ENCODE measurements around the gene ARHGEF10L.

ARHGEF10L gene

DNA sequence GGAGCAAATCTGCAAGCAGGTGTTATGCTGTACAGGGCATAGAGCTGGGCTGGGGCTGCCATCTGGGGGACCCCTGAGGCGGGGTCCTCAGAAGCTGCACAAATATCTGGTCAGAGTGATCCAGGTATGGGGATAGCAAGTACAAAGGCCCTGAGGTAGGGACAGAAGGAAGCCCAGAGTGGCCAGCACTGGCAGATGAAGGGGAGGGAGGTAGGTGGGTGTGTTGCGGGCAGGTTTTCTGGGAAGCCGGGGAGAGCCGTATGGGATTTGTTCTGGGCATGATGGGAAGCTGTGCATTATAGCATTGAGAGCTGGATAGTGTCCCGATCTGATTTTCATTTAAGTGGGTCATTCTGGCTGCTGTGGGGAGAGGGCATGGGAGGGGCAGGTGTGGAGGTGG is 102.7 kb downstream of the ARHGEF10L start:
- DNase-seq, result no peak

DNA sequence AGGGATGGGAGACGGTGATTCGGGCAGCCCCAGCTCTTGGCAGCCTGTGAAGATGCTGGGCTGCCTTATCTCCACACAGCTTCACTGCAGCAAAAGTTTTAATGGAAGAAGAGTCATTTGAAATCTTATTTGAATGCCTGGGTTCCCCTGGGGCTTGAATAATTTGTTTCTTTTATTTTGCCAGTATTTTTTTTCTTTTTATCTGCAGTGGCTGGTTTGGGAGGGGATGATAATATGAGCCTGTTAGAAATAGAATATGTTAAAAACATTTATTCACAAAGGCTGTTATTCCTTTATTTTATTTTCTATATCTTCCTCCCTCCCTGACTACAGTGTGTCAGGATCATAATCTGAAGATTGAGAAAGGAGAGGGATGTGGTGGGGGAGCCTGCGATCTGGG is 103.4 kb downstream of the ARHGEF10L start:
- no peak for DNase-seq

DNA sequence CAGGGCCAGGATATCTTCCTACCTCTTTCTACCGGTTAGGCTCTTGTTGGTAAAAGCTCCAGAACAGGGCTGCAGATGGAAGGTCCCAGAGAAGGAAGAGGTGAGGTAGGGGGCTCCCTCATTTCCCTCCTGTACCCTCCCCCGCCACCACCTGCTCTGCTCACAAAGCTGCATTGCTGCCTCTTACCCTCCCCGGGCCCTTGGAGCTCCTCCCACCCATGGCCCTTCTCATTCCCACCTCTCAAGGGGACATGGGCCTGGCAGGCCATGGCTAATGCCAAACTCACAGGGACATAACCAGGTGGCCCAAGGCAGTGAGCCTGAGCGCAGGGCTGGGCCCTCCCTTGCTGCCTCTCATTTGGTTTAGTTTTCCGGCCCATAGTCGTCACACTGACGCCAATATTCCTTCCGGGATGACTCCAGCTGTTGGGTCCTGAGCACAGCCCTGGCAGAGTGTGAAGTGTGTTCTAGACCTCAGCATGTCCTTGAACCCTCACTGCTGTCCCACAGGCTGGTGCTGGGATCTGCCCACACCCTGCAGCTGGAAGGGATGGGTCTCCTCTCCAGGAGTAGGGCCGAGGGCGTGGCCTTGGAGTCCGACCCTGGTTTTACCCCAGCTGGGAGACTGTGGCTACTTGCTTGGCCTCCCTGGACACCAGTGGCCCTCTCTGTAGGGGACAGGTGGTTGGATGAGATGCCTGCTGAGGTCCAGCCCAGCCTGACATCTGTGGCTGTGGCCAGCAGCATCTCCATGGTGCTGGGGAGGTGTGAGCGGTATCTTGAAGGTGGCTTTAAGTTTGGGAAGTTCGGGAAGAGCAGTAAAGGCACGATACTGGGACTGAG is 104.6 kb downstream of the ARHGEF10L start:
- no peak for DNase-seq

DNA sequence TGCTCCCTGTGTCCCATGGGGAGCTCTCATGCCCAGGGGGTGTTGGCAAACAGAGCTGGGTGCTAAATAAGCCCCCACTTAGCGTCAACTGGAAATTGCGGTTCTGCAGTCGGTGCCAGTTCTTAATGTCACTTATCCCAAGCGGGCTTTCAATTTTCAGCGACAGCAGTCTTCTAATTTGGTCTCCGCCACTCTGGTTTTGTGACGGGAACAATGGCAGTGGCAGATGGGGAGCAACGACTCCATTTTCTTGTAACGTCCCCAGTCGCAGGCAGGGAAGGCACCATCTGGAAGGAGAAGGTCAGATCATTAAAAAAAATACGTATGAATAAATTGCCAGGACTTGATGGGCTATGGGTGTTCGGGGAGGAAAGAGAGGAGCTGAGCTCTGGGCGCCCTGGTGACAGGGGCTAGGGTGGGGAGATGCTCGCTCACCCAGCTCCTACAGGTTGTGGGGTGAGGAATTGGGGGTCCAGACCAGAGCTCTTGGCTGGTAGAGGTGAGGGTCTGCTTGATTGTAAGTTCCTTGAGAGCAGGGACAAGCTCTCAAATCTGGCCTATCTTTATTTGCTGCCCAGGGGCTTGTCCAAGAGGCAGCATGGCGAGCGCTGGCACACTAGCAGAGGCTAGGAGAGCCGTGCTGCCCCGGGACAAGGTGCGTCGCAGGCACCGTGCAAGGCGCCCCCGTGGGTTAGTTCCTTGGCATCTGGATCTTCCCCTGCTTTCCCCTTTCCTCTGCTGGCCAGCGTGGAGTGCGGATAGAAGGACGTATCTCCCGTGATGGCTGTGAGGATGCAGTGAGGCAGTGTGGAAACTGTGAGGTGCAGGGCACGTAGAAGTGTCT is 105.8 kb downstream of the ARHGEF10L start:
- no peak for DNase-seq

DNA sequence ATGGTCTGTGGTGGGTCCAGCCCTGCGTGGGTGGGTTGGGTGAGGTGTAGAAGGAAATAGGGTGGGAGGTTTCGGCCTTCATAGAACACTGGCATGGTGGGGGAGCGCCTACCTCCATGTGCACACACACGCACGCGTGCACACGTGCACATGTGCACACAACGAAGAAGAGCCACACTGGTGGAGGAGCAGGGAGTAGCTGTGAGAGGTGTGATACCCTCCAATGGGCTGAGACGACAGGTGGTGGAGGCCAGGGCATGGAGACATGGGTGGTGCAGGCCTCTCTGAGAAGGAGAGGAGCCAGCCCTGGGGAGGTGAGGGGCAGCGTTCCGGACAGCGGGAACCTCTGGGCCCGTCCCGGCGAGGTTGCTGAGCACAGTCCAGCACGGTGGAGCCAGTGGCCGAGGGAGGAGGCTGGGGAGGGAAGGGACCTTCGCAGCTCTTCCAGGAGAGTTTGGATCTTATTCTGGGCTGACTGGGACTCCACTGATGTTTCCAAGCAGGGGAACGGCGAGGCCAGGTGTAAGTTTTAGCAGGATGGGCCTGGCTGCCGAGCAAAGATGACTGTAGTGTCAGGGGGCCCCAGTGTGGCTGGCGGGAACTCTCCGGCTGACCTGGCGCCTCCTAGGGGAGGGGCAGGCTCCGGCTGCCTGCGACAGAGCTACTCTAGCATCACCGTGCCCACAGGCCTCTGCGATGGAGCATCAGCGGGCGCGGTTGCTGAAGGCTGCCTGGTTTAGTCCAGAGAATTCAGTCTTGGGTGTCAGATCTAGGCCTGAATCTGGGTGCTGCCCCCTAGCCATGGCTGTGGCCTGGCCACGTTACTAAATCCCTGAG is 107.2 kb downstream of the ARHGEF10L start:
- DNase-seq, result no peak

DNA sequence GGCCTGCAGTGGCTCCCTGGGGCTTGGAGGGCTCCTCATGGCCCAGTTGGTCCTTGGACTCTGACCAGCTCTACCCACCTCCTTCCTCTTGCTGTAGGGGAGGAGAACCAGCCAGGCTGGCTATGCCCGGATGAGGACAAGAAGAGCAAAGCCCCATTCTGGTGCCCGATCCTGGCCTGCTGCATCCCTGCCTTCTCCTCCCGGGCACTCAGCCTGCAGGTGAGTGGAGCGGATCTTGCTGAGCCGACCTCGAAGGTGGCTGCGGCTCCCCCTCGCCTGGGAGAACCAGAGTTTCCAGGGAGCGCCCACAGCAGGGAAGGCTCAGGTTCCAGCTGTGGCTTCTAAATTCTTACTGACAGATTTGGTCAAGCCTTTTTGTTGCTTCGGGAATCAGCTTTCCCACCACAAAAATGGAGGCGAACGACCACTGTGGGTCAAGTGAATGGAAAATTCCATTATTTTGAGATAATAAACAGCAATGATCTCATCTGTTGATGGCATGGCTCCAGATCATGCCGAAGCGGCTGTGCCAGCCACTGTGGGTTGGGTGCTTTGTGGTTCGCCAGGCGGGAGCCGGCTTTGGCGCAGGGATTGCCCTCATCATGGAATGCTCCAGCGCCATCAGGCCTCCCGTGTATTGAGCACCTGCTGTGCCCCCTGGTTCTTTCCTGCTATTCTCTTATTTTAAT is 109.1 kb downstream of the ARHGEF10L start:
- DNase-seq, result no peak

DNA sequence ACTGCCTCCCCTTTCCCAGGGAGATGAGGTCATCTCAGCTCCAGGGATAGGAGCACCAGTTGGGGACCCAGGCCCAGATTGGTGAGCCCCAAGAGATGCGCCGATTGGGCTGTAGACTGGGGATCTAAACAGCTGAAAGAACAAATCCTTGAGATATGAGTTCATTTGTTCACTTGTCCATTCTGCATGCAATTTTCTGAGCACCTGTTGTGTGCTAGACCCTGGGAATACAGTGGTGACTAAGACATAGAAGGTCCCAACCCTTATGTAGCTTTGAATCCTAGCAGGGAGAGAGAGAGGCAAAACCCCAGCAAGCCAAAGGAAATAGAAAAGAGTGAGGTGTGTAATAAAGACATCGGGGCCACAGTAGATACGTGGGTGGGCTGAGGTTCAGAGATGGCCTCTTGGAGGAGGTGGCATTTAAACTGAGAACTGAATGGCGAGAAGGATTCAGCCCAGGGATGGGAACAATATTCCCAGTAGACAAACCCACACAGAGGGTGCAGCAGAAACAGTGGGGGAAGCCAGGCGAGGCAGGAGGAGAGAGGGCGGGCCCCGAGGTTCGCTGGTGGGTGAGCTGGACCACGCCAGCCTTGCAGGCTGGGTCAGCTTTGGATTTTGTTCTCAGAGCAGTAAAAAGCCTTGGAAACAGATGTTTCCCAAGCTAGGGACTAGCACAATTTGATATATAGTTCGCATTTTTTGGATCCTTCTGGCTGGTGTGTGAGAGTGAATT is 110.0 kb downstream of the ARHGEF10L start:
- DNase-seq, result no peak

DNA sequence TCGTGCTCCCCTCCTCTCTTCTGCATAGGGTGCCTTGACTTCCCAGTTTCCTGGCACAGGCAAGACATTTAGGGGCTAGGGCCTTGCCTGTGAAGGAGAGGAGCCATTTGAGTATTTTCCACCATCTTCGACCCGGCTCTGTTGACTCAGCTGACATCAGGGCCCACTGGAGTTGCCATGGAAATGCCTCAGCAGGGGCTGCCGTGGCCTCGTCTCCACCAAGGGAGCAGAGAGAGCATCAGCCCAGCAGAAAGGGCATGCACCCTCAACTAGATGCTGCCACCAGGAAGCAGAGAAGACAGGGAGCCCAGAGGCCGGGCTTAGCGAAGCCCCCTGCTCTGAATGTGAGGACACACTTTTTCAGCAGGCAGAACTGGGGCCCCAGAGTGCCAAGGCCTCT is 113.8 kb downstream of the ARHGEF10L start:
- no peak for DNase-seq

DNA sequence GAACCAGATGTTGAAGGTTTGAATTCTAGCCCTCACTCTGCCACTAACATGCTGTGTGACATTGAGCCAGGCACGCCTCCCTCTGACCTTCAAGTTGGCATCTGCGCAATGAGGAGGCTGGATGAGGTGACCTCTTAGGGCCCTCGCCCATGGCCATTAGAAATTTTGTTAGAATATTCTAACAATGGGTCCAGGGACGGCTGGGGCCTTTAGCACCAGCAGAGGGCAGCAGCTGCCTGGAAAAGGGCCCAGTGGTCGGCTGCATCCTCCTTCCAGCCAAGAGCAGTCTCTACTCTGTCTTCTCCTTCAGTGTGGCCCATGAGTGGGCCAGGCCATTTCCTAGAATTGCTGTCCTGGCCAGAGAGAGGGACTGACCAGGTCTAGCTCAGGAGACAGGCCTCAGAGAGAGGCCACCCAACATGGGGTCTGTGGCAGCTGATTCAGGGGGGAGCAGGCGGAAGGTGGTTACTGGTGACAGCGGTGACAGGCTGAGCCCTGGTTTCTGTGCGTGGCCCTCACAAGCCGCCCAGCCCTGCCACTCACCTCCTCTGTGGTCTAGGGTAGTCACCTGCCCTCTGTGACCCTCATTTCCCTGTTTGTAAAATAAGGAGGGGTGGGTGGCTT is 114.3 kb downstream of the ARHGEF10L start:
- DNase-seq, result peak; percentile 20

DNA sequence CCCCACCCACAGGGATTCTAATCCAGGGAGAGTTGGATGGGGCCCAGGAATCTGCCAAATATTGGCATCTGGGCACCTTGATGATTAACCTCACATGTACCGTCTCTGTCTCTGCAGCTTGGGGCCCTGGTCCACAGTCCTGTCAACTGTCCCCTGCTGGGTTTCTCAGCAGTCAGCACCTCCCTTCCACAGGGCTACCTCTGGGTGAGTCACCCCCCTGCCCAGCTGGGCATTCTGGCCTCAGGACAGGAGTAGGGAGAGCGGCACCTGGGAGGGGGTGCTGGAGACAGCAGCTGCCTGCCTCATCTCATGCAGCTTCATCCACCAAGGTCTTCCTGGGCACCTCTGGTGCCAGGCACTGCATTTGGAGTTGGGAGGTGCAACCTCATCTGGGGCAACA is 115.0 kb downstream of the ARHGEF10L start:
- no peak for DNase-seq

DNA sequence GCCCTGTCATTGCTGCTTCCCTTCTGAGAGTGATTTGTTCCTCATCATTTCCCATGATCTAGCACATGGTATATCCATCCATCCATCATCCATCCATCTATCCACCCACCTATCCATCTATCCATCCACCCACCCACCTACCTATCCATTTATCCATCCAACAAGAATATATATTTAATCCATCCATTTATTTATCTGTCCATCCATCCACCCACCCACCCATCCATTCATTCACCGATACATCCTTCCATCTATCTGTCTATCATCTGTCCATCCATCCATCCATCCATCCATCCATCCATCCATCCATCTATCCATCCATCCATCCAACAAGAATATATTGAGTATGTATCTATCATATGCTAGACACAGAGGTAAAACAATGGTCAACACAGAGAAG is 115.7 kb downstream of the ARHGEF10L start:
- DNase-seq, result no peak

DNA sequence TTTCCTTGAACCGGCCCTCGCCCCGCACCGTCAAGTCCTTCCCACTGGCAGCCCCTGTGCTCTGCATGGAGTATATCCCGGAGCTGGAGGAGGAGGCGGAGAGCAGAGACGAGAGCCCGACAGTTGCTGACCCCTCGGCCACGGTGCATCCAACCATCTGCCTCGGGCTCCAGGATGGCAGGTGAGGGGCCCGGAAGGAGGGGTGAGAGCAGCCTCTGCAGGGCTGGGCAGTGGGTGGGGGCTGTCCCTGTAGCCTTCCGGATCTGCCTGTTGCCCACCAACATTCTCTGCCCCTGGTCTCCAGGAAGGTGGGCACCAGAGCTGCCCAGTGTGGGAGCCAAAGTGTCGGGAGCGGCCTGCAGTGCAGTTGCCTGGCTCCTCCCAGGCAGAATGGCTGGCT is 116.4 kb downstream of the ARHGEF10L start:
- no peak for DNase-seq

DNA sequence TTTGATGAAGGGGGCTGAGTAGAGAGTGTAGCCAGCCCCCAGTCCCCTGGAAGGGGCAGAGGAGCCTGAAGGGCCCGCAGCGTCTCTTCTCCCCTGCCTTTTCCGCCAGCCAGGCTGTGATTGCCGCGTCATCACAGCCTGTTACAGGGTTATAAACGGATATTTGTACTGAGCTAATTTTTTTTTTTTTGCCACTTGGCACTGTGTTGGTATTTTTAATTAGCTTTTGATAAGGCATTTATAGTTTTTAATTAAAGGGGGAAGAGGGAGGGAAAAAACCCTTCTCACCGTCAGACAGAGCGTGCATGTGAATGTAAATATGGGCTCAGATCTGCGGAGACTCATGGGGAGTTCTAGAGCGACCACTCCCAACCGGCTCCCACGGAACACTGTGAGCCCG is 117.9 kb downstream of the ARHGEF10L start:
- no peak for DNase-seq

DNA sequence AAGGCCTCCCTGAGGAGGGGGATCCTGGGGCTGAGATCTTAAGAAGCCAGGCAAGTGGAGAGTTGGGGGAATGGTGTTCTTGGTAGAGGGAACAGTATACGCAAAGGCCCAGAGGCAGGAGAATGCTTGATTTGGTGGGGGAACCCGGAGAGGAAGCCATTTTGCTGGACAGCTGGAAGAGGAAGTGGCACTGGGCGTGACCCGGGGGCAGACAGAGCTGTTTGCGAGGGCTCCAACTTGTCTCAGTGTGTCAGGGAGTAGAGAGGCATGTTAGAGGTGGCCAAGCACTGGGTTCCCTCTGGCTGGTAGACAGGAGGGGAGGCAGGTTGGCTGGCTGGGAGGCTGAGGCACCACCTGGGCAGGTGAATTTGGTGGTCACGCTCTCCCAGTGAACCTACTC is 119.3 kb downstream of the ARHGEF10L start:
- DNase-seq, result no peak

DNA sequence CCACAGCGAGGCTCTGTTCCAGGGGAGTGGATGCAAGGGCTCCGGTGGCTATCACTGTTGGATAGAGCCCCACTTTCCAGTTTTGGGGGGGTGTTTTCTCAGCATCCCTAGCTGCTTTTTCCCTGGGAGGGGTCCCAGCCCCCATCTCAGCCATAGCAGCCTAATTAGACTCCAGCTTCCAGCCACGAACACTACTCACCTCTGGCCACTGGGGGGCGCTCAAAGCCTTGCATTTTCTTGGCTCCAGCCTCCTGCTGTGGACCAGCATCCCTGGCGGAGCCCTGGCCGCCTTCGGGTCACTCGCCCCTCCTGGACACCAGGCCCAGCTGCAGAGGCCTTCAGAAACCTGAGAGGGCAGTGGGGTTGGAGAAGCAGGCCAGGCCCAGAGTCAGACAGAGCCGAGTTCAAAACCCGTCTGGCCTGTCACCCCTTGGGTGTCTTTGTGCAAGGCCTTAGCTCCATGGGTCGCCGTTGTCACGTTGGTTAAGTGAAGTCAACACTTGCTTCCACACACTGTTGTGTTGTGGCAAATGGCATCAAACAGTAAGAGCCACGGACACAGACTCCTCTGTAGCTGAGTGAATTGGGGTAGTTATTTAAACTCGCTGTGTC is 122.2 kb downstream of the ARHGEF10L start:
- DNase-seq, result peak; percentile 44

DNA sequence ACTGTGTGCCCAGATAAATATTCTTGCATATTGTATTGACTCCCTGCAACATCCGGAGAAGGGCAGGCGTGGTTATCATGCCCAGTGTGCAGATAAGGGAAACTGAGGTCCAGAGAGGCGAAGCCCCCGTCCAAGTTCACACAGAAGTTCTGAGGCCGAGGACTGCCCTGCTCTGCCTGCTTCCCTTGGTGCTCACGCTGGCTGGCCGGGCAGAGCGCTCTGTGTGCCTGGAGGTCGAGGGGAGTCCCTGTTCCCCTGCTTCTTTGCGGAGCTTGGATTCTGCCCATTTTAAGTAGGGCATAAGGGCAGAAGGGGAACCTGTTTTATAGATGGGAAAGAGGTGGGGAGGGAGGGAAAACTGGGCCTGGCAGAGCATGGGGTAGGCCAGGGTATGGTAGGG is 122.8 kb downstream of the ARHGEF10L start:
- no peak for DNase-seq

DNA sequence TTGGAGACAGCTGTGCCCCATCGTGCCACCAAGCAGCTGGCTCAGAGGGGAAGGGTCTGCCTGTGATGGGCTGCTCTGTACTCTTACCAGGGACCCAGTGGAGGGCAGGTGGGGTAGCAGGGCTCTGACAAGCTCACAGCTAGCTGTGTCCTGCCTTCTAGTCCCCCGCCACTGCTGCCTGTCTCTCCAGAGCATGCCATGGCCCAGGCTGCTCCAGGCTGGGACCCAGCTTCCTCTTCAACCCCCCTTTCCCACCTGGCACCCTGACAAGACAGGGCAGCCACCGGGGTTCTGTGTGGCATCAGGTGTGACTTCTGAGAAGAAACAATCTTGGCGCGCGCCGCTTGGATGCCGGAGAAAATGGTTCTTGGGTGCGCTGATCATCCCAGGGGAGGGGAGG is 123.3 kb downstream of the ARHGEF10L start:
- DNase-seq, result no peak

DNA sequence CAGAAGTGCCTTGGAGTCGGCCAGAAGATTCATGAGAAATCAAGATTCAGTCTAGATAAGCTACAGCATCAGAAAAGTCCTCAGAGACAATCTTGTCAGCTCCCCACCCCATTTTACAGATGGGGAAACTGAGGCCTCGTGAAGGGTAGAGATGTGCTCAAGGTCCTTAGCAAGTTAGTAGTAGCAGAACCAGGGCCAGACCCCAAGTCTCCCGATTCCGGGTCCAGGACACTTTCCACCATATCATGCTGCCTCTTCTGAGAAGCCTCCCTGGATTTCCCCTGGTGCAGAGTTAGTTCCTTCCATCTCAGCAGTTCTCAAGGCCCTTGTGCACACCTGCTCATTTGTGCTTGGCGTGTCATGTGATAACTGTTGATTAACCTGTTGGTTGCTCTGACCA is 124.1 kb downstream of the ARHGEF10L start:
- DNase-seq, result no peak

DNA sequence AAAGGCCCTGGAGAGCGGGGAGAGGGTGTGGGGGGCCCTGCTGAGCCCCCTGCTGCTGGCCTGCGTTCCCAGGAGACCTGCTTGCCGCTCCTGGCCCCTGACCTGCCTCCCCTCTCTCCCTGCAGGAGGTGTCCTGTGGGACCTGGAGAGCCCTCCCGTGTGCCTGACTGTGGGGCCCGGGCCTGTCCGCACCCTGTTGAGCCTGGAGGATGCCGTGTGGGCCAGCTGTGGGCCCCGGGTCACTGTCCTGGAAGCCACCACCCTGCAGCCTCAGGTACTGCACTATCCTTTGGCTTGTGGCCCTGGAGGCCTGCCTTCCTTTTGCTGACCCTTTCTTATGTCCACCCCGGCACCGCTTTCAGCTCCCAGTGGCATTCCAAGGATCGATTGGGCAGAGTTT is 124.8 kb downstream of the ARHGEF10L start:
- no peak for DNase-seq

DNA sequence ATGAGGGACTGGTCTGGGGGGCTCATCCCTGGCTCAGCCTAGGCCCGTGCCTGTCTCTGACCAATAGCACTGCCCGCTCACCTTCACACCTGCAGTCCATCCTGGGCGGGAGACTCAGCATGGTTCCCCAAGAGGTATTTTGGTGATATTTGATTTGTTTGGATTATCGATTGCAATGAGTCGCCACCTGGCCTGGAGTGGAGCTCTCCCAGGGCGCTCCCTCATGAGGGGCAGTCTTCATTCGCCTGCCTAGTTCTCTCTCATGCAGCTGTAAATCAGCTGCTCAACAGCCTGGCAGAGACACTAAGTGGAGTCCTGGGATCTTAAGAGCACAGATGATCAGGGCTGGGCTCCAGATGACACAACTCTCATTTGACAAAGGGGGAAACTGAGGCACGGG is 125.6 kb downstream of the ARHGEF10L start:
- no peak for DNase-seq

Measured in stimulated activated CD4-positive, alpha-beta T cell treated with anti-CD3 and anti-CD28 coated beads, Interleukin-12 subunit alpha, Interleukin-12 subunit beta, amount 100 ng/mL, for 4 hours (primary cell).